ENCODE data around the gene IMPDH2.
"Not testable (repeated sequence)": the region's sequence is repeated elsewhere in the genome, so short reads cannot be mapped to it uniquely, and the experiment has no call there.

Gene IMPDH2

DNA sequence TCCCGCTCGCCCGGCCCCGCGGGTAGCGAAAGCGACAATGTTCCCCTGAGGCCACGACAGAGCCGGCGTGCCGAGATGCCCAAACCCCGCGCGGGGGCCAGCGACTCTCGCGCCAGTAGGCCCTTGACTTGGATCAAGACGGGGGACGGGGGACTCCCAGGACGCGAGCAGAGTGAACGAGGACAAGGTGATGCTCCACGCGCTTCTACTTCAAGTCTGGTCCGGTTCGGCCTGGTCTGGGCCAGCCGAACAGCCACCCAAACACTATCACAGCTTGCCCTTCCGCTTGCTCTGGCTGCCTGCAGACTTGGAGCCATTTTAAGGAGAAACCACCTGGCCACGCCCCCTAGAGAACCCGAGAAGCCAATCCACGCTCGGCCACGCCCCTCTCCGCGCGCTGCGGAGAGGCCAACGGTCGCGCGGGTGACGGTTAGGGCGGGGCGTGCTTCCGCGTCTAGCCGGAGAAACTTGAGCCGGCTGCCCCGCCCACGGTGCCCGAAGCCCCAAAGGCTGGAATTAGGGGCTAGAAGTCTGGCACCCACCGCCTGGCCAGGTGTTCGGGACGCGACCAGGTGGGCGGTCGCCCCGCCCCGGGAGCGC is 7.9 kb downstream of the IMPDH2 start:
- peak; percentile 72 for ATAC-seq

DNA sequence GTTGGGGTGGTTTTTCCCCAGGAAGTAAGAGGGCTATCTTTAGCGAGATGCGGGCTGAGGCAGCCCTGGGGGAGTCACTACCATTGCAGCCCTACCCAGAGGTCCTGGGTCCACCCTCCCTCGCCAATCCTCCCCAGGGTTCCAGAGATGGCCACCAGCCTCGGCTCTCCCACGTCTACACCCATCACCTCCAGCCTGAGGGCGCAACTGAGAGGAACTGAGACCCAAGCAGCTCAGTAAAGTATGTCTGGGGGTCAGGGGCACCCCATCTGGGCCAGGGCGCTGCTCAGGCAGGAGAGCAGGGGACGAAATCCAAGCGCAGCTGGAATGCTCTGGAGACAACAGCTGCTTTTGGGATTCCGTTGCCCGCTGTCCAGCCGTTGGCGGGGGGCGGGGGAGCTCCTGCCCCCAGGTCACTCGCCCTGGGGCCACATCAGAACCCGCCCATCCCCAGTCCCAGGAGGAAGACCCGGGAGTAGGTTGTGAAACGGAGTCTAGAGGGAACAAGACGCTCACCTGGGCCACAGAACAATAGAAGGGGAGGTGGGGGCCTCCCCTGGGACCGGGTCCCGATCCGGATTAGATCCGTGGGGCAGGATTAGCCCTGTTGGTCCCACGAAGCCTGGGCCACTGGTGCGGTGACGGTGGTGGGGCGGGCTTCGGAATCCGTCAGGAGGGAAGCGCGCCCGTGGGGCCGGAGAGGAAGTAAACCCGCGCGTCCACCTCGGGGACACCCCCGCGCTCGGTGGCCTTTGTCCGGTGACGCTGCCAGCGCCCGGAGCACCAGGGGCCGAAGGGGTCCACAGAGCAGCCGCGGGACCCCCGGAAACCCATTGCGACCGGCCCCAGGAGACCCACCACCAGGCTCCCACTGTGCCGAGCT is 8.6 kb downstream of the IMPDH2 start:
- ATAC-seq = no peak

DNA sequence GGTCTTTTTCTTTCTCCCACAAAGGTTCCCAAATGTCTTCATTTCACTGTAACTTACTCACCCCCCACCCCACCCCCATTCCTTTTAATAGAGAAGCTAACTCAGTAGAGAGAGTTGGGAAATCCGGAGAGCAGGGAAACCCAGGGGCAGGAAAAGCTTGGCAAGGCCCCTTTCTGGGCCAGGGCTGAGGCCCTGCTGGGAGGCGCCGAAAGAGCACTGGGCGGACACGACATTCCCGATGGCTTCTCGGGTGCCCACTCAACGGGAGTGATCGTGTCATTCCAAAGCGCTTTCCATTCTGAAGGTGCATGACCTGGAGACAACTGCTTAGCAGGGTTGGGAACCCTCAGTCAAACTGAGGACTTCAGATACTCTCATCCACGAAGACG is 9.3 kb downstream of the IMPDH2 start:
- no peak for ATAC-seq

DNA sequence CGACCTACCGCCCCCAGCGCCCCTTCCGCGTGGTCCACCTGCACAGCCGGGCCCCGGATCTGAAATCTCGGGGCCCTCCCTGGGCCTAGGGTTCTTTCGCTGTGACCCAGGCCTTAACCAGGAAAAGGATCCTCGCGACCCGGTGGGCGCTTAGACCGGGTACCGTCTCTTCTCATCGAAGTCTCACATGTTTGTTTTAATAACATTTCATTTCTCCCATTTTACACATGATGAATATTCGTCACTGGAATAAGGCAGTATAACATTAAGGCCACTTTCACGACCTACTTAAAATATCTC is 10.5 kb downstream of the IMPDH2 start:
- no peak for ATAC-seq

DNA sequence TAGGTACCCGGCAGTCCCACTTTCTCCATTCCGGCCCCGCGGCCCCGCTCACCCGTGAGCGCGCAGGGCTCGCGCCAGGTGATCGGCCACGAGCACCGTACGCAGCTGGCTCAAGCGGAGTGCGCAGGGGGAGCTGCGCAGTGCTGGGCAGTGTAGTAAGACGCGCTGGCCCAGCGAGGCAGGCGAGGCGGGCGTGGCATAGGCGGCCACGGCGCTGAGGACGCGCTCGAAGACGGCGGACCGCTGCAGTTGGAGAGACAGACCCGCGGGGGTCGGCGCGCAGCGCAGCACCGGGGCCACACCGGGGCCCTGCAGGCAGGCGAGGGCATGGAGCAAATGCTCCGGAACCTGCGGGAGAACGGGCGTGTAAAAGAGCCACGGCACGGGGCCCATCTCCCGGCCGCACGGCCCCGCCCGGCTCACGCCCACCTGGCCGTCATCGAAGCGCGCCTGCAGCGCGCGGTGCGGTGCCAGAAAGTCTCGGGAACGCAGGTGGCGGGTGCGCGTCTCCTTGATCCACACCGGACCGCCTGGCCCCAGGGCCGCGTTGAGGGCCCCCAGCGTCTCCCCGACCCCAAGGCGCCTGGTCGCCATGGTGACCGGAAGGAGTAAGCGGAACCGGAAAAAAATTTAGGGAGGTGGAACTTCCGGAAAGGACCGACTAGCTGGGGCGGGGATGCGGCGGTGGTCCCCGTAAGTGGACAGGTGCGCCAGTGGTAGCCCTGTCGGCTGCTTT is 11.1 kb downstream of the IMPDH2 start, which contains the start of gene DALRD3:
Gene DALRD3 (minus strand): TSS at position 610 of the 736 bp plus-strand sequence. CDS start 16 bp downstream, at position 594.
- peak; percentile 3 to 6 for ATAC-seq

DNA sequence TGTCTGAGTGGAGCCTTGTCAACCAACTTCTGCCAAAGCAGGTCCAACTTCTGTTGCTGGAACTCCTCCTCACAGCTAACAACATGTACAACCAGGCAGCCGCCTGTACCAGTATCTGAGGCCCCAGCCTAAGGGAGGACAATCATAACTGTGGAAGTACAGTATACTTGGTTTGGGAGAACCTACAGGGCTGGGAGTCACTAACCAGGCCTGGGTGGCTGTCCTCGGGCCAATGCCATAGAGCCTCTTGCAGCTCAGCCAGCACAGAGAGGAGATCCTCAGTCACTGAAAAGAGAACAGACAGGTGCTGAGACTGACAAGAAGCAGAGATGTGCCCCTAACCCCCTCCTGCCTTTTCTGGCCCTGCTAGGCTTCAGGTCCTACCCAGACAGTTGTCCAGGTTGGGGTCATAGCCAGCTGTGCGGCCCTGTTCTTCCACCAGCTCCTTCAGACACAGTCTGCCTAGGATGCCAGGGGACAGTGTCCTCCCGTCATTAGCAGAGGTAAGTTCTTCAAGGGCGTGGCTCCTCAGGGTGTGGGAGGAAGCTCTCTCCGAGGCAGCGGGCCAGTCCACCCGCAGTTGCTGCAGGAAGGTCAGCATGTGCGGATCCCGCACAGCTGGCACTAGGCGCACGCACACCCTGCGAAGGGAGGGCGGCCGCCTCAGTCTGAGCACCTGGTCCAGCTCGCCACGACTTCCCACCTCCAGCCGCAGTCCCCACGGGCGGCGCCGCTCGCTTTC is 11.8 kb downstream of the IMPDH2 start:
- ATAC-seq = no peak

DNA sequence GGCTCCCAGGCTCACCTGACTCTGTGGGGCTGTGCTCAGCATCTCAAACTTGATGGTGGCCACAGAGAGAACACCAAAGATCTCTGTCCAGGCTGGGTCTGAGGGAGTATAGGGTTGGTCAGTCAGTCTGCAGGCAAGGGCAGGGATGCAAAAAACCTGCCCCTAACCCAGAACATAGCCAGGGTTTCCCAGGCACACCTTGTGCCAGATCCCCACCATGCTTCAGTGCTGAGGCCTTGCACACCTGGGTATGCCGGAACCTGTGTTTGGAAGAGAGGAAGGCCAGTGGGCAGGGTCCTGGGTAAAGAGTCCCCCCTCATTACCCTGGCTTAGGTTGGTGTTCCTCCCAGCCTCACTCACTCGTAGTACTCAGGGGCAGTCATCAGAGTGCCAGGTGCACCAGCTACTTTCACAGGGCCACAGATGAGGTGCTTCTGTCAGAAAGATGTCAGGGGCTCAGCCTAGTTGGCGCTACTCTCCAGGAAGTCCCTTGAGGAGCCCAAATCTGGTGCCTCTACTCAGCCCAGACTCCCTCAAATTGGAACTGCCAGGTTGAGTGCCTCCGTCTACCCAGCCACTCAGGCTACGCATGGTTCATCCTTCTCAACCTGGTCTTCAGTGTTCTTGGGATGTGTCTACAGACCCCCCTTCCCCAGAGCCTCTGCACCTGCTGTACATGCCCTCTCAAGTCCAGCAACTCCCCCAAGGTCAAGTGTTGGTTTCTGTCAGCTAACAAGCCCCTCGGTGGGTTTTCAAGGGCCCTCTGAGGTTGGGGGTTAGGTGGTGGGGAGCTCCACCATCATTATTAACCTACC is 12.6 kb downstream of the IMPDH2 start:
- ATAC-seq = no peak

DNA sequence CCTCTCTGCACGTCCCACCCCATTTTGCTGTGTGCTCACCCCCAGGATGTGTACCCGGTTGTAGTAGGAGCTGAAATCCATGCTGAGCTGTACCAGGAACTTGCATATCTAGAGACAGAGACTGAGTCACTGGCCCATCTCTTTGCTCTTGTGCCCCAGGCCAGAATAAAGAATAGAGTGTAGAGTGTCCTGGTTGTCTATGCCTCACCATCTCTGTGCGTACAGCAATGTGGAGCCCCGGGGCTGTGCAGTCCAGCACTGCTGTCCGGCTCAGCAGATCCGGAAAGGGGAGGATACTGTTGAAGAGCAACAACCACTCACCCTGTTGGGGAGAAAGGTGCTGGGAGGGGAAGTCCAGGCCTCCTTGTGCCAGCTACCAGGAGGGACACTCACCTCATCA is 13.4 kb downstream of the IMPDH2 start:
- ATAC-seq = no peak

DNA sequence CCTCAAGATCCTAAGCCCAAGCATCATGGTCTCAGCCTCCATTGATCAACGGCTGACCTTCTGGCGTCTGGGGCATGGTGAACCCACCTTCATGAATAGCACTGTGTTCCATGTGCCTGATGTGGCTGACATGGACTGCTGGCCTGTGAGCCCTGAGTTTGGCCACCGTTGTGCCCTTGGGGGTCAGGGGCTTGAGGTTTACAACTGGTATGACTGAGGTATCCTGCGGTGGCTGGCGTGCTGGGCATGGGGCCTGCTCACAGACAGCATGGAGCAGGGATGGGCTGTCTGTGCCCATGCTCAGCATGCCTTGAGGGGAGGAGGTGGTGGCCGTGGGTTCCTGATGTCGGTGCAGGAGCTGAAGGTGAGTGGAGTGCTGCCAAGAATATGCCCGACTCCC is 14.1 kb downstream of the IMPDH2 start:
- ATAC-seq = no peak

DNA sequence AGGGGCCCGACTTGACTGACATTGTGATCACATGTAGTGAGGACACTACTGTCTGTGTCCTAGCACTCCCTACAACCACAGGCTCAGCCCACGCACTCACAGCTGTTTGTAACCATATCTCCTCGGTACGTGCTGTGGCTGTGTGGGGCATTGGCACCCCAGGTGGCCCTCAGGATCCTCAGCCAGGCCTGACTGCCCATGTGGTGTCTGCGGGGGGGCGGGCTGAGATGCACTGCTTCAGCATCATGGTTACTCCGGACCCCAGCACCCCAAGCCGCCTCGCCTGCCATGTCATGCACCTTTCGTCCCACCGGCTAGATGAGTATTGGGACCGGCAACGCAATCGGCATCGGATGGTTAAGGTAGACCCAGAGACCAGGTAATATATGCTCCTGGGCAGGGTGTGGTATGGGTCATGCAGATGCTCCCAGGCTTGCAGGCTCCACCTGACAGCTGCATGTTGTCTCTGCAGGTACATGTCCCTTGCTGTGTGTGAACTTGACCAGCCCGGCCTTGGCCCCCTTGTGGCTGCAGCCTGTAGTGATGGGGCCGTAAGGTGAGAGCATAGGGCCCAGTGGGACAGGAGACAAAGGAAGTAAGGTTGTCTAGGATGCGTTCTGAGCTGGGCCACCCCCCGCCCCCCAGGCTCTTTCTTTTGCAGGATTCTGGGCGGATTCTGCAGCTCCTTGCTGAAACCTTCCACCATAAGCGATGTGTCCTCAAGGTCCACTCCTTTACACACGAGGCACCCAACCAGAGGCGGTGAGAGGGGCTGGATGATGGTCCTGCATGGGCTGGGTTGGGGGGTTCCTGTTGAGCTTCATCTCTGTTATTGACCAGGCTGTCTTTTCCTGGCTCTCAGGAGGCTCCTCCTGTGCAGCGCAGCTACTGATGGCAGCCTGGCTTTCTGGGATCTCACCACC is 15.2 kb downstream of the IMPDH2 start:
- peak in 1 of 2 donors; percentile 42 for ATAC-seq

DNA sequence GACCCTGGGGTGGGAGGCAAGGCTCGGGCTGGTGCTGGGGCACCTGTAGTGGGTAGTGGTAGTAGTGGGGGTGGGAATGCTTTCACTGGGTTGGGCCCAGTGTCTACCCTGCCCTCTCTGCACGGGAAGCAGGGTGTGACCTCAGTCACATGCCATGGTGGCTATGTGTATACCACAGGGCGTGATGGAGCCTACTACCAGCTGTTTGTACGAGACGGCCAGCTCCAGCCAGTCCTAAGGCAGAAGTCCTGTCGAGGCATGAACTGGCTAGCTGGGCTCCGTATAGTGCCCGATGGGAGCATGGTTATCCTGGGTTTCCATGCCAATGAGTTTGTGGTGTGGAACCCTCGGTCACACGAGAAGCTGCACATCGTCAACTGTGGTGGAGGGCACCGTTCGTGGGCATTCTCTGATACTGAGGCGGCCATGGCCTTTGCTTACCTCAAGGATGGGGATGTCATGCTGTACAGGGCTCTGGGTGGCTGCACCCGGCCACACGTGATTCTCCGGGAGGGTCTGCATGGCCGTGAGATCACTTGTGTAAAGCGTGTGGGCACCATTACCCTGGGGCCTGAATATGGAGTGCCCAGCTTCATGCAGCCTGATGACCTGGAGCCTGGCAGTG is 16.0 kb downstream of the IMPDH2 start:
- no peak for ATAC-seq

DNA sequence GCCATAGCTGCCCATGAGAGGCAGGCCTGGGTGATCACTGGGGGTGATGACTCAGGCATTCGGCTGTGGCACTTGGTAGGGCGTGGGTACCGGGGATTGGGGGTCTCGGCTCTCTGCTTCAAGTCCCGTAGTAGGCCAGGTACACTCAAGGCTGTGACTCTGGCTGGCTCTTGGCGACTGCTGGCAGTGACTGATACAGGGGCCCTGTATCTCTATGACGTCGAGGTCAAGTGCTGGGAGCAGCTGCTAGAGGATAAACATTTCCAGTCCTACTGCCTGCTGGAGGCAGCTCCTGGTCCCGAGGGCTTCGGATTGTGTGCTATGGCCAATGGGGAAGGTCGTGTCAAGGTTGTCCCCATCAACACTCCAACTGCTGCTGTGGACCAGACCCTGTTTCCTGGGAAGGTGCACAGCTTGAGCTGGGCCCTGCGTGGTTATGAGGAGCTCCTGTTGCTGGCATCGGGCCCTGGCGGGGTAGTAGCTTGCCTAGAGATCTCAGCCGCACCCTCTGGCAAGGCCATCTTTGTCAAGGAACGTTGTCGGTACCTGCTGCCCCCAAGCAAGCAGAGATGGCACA is 16.7 kb downstream of the IMPDH2 start:
- no peak for ATAC-seq

DNA sequence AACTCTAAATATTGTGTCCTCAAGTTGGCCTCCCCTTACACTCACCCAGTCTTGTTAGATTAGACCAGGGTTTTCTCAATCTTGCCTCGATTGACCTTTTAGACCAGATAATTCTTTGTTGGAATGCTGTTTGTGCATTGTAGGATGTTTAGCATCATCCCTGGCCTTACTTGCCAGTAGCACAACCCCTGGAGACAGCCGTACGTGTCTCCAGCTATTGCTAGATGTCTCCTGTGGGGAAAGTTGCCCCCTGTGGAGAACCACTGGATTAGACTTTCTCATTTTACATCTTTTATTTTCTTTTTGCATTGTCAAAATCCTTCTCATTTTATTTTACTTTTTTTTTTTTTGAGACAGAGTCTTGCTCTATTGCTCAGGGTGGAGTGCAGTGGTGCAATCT is 19.8 kb downstream of the IMPDH2 start:
- no peak for ATAC-seq

DNA sequence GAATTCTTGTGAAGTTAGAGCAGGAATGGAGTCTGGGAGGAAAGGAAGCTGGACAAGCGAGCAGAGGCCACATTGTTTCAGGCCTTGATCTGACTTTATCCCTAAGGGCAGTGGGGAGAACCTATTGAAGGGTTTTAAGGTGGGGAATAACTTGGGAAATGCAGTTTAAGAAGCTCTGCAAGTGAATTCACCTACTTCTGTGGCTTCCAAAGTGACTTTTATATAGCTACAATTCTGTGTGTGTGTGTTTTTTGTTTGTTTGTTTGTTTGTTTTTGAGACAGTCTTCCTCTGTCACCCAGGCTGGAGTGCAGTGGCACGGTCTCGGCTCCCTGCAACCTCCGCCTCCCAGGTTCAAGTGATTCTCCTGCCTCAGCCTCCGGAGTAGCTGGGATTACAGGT is 20.6 kb downstream of the IMPDH2 start:
- ATAC-seq = not testable (repeated sequence)

DNA sequence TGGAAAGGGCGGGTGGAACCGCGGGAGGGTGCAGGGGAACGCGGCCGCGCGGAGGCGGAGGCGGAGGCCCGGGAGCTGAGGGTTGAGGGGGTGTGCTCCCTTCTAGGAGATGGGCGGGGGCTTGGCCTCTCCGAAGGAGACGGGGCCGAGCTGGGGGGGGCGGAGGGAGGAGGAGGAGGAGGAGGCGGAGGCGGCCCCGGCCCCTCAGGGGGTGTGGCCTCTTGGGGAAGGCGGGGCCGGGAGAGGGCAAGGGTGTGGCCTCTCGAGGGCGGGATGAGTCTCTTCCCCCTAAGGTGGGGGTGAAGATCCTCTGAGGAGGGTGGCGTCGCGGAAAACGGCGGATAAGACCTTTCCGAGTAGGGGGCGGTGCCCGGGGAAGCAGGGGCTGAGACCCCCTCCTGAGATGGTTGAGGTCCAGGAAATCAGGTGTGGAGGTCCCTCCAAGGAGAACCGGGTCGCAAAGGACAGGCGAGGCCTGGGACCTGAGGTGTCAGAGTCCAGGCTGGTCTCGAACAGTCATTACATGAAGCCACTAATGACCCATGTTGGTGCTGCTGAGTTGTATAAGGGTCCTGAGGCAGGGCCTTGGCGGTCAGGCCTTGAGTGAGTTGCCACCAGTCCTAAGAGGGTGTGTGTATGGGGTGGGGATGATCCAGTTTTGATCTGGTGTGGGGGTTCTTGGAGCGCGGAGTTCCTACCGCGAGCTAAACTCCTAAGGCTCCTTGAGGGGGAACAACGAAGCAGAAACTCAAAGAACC is 21.2 kb downstream of the IMPDH2 start:
- peak; percentile 52 to 53 for ATAC-seq

DNA sequence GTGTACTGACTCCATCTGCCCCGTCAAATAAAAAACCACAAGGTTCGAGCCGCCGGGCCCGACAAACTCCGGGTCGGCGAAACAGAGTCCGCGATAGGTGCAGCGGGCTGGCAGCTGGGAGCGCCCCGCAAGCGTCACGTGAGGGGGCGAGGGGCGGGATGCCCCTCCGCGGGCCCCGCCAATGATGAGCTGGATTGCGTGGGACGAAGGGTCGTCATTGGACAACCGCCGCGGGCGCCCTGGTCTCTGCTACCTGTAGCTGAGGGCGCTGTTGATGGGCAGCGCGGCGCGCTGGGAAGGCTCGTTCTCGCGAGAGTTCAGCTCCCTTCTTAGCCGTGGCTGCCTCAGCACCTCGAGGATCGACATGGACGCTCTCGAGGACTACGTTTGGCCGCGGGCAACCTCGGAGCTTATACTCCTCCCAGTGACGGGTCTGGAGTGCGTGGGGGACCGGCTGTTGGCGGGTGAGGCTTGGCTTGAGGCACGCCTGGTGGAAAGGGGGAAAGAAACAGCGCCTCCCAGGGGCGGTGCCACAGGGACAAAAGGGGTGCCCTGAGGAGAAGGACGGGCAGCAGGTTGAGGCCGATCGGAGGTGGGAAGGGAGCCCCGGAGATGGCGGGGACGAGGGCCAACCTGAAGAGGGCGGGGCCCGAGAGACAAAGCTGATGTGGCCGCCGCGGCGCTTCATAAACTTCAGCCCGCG is 22.0 kb downstream of the IMPDH2 start, which contains the start of gene WDR6:
Gene WDR6 (plus strand): TSS at position 324 of the 703 bp plus-strand sequence. CDS start 41 bp downstream, at position 365.
- peak; percentile 91 to 94 for ATAC-seq

DNA sequence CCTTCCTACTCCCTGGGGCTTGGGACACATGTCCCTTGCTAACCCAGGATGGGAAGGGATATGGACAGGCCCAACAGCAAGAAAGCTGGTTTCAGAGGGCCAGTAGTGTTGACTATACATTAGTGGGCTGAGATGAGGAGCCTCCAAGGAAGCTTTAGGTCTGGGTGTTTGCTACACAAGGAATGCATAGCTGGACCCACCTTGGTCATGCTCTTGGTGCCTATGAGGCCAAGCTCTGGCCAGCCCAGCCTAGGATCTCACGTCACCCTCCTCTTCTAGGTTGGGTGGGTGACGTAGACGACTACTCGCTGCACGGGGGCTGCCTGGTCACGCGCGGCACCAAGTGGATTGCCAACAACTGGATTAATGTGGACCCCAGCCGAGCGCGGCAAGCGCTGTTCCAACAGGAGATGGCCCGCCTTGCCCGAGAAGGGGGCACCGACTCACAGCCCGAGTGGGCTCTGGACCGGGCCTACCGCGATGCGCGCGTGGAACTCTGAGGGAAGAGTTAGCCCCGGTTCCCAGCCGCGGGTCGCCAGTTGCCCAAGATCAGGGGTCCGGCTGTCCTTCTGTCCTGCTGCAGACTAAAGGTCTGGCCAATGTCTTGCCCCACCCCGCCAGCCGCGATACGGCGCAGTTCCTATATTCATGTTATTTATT is 22.7 kb downstream of the IMPDH2 start:
- no peak for ATAC-seq

DNA sequence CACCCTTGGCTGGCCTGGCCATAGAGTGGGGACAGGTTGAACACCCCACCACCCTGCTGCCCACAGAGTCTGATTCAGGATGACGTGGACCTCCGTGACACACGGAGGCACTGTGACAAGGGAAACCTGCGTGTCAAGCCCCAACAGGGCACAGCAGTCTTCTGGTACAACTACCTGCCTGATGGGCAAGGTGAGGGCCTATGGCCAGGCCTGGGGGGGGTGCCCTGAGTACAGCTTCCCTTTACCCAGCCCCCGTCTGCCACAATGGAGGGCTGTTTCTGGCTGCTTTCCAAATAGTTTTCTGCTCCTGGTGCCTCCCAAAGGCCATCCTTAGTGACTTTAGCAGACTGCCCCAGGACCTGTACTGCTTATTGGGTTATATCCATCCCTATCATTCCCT is 23.2 kb downstream of the IMPDH2 start:
- no peak for ATAC-seq
